ENCODE measurements around the gene SLC6A9.

DNA sequence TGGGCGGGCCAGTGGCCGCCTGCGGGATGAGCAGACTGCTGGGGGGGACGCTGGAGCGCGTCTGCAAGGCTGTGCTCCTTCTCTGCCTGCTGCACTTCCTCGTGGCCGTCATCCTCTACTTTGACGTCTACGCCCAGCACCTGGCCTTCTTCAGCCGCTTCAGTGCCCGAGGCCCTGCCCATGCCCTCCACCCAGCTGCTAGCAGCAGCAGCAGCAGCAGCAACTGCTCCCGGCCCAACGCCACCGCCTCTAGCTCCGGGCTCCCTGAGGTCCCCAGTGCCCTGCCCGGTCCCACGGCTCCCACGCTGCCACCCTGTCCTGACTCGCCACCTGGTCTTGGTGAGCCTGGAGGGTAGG lies 50.1 kb downstream of the SLC6A9 start:
- TF ChIP-seq, protein P1, sequence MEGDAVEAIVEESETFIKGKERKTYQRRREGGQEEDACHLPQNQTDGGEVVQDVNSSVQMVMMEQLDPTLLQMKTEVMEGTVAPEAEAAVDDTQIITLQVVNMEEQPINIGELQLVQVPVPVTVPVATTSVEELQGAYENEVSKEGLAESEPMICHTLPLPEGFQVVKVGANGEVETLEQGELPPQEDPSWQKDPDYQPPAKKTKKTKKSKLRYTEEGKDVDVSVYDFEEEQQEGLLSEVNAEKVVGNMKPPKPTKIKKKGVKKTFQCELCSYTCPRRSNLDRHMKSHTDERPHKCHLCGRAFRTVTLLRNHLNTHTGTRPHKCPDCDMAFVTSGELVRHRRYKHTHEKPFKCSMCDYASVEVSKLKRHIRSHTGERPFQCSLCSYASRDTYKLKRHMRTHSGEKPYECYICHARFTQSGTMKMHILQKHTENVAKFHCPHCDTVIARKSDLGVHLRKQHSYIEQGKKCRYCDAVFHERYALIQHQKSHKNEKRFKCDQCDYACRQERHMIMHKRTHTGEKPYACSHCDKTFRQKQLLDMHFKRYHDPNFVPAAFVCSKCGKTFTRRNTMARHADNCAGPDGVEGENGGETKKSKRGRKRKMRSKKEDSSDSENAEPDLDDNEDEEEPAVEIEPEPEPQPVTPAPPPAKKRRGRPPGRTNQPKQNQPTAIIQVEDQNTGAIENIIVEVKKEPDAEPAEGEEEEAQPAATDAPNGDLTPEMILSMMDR (IDR thresholded peaks at IDR 0.05; ENCODE audit: poor library complexity) = no peak
- no peak for TF ChIP-seq EZH2 (IDR thresholded peaks at IDR 0.05; ENCODE audit: borderline replicate concordance)

Measured in hepatocyte (in vitro differentiated cells).